Prostate gland (tissue), 2 donors: Measurements from ENCODE around the gene FNBP1L.

Source experiments
- CTCF ChIP-seq, 4 experiments: fragments of 200-600 bp in 2 of 4; fragments of 450-650 bp in 2 of 4; sonication (generic) in 2 of 4; IDR thresholded peaks; 1 replicate in 3 of 4; 2 replicates in 1 of 4; pipeline ENCODE4 v1.5.1; 2016 to 2019; ENCODE audit warnings: antibody characterized with exemption in 4 of 4, mild to moderate bottlenecking in 2 of 4, moderate library complexity in 2 of 4
- POLR2A ChIP-seq: fragments of 450-650 bp; IDR thresholded peaks from one replicate; pipeline ENCODE4 v1.6.1; 2016; ENCODE audit warnings: antibody characterized with exemption, mild to moderate bottlenecking

- no peak for TF ChIP-seq CTCF (IDR thresholded peaks at IDR 0.05)
- TF ChIP-seq POLR2A = no peak
These were observed 129.9 kb downstream of the FNBP1L start for GRCh38 chr1:93577536-93578432.
